Neural progenitor cell (in vitro differentiated cells): Measurements from ENCODE around the gene HECTD3. TPM values are rescaled to one million over a fixed set of nuclear protein-coding genes. Genes with fewer than 3 reads are reported as not detected.
"Not testable (repeated sequence)": the region's sequence is repeated elsewhere in the genome, so short reads cannot be mapped to it uniquely, and the experiment has no call there.

ENCODE experiments used
- DNase-seq: peaks from one replicate; pipeline ENCODE4 v3.0.0-alpha.2; 2016; ENCODE audit warnings: low spot score
- H2AFZ ChIP-seq: fragments of 200-600 bp; sonication (generic); replicated peaks from 2 replicates; pipeline ENCODE4 v1.6.1; 2016; ENCODE audit warnings: antibody characterized with exemption
- H3F3A ChIP-seq: fragments of 200-600 bp; sonication (generic); 2 replicates; pipeline ENCODE4 v1.6.1; 2016; ENCODE audit warnings: antibody characterized with exemption, low read depth
- H3K27ac ChIP-seq: fragments of 200-600 bp; sonication (generic); 2 replicates; pipeline ENCODE4 v1.5.1; 2016; ENCODE audit warnings: mild to moderate bottlenecking
- H3K27me3 ChIP-seq: fragments of 200-600 bp; sonication (generic); 2 replicates; pipeline ENCODE4 v1.6.1; 2016; ENCODE audit warnings: mild to moderate bottlenecking, moderate library complexity
- H3K36me3 ChIP-seq: fragments of 200-600 bp; sonication (generic); 2 replicates; pipeline ENCODE4 v1.5.1; 2016
- H3K4me1 ChIP-seq: fragments of 200-600 bp; sonication (generic); 2 replicates; pipeline ENCODE4 v1.6.1; 2016; ENCODE audit warnings: mixed run types
- H3K4me2 ChIP-seq: fragments of 200-600 bp; sonication (generic); 2 replicates; pipeline ENCODE4 v1.6.1; 2016
- H3K4me3 ChIP-seq: fragments of 200-600 bp; sonication (generic); 2 replicates; pipeline ENCODE4 v1.5.1; 2016
- H3K79me2 ChIP-seq: fragments of 200-600 bp; sonication (generic); 2 replicates; pipeline ENCODE4 v1.6.1; 2016; ENCODE audit warnings: low read depth
- H3K9ac ChIP-seq: fragments of 200-600 bp; sonication (generic); 2 replicates; pipeline ENCODE4 v1.6.1; 2016
- H3K9me3 ChIP-seq: fragments of 200-600 bp; sonication (generic); 2 replicates; pipeline ENCODE4 v1.5.1; 2016; ENCODE audit warnings: low read depth
- H4K20me1 ChIP-seq: fragments of 200-600 bp; sonication (generic); 2 replicates; pipeline ENCODE4 v1.6.1; 2016; ENCODE audit warnings: low read depth
- H3K27ac Mint-ChIP-seq: 3 replicates; pipeline ENCODE4 v1.8.0; 2021; ENCODE audit warnings: mixed read lengths
- H3K27me3 Mint-ChIP-seq: 2 replicates; pipeline ENCODE4 v1.8.0; 2022; ENCODE audit warnings: low read depth, mild to moderate bottlenecking, inconsistent platforms, moderate library complexity, mixed read lengths; ENCODE audit not compliant: insufficient read depth
- H3K36me3 Mint-ChIP-seq: 3 replicates; pipeline ENCODE4 v1.8.0; 2021; ENCODE audit warnings: mixed read lengths
- H3K4me1 Mint-ChIP-seq: 3 replicates; pipeline ENCODE4 v1.8.0; 2021; ENCODE audit warnings: mixed read lengths
- H3K4me3 Mint-ChIP-seq: 3 replicates; pipeline ENCODE4 v1.8.0; 2021; ENCODE audit warnings: mild to moderate bottlenecking, moderate library complexity, mixed read lengths
- H3K9me3 Mint-ChIP-seq: 3 replicates; pipeline ENCODE4 v1.8.0; 2020; ENCODE audit warnings: mixed read lengths
- total RNA-seq: library from RNA; depleted of rRNA; stranded (reverse); fragments of >200 nt; gene quantifications from 2 replicates; pipeline ENCODE4 v1.2.3, GENCODE V29; 2015; ENCODE audit warnings: low replicate concordance

The HECTD3 gene
- total RNA-seq, 1 donor from 2014 or later: 13.1 TPM

GRCh38 chr1:44957566-44957965, 53.6 kb downstream of the HECTD3 start:
- not testable (repeated sequence) for H3K9ac ChIP-seq, H3K27me3 ChIP-seq, H3K27ac Mint-ChIP-seq, H3K79me2 ChIP-seq, H3K36me3 ChIP-seq, H3K4me3 ChIP-seq, H3F3A ChIP-seq, H3K4me1 ChIP-seq, H3K27ac ChIP-seq, H3K27me3 Mint-ChIP-seq, H3K4me2 ChIP-seq, H3K9me3 ChIP-seq, DNase-seq, H3K4me3 Mint-ChIP-seq, H2AFZ ChIP-seq, H3K4me1 Mint-ChIP-seq, H4K20me1 ChIP-seq
- Mint-ChIP-seq H3K9me3 (peaks cover 10% of the 10 kb centered on the region), H3K36me3 (peaks cover 14% of the 10 kb centered on the region)

GRCh38 chr1:44956077-44956476, 55.0 kb downstream of the HECTD3 start:
- not testable (repeated sequence) for H3K9me3 ChIP-seq, H3K36me3 ChIP-seq, H3K79me2 ChIP-seq, H2AFZ ChIP-seq, H3K9ac ChIP-seq, H3K27ac ChIP-seq, H3K4me1 ChIP-seq, H3K4me2 ChIP-seq, H3K27me3 Mint-ChIP-seq, DNase-seq, H3K27me3 ChIP-seq, H3K4me1 Mint-ChIP-seq, H3K4me3 Mint-ChIP-seq, H3K27ac Mint-ChIP-seq, H4K20me1 ChIP-seq, H3F3A ChIP-seq, H3K4me3 ChIP-seq
- Mint-ChIP-seq H3K36me3 (peaks cover 14% of the 10 kb centered on the region), H3K9me3 (peaks cover 10% of the 10 kb centered on the region)

Other genes starting within 250 kb of the HECTD3 start
- 3,812 and 4,281 TPM in 2 replicates for gene RPS8, start 235.8 kb downstream of the HECTD3 start, total RNA-seq
- gene BEST4, start 223.2 kb downstream of the HECTD3 start, total RNA-seq: 0.65 and 0.84 TPM in 2 replicates
- gene PLK3, start 210.9 kb downstream of the HECTD3 start, total RNA-seq: 2.2 and 6.6 TPM in 2 replicates
- not detected in 2 replicates for gene DYNLT4, start 204.0 kb downstream of the HECTD3 start, total RNA-seq
- 1.4 and 1.7 TPM in 2 replicates for gene BTBD19, start 202.8 kb downstream of the HECTD3 start, total RNA-seq
- gene PTCH2, start 168.1 kb downstream of the HECTD3 start, total RNA-seq: 0.09 TPM in 1 of 2 replicates, not detected in the other
- gene EIF2B3, start 24.7 kb downstream of the HECTD3 start, total RNA-seq: 29.1 and 33.7 TPM in 2 replicates
- 46.5 and 59.8 TPM in 2 replicates for gene UROD, start 930 bp upstream of the HECTD3 start, total RNA-seq
- 5.8 and 7.1 TPM in 2 replicates for gene ZSWIM5, start 195.3 kb upstream of the HECTD3 start, total RNA-seq